Measurements from ENCODE around the gene ZNF100.

- no peak for TF ChIP-seq CTCF (conservative IDR thresholded peaks at IDR 0.05; ENCODE audit: low read length)
- no peak for TF ChIP-seq EZH2phosphoT487 (IDR thresholded peaks at IDR 0.05; ENCODE audit: borderline replicate concordance)
These were observed 18.3 kb downstream of the ZNF100 start for GRCh38 chr19:21749090-21749489.
